Right lobe of liver (tissue), 6 donors: ENCODE data around the gene ERBB4. TPM values are rescaled to one million over a fixed set of nuclear protein-coding genes. Genes with fewer than 3 reads are reported as not detected.
"Not testable (repeated sequence)": the region's sequence is repeated elsewhere in the genome, so short reads cannot be mapped to it uniquely, and the experiment has no call there.

ENCODE experiments used
- ATAC-seq, 4 donors: fragments of 200-7000 bp; cut with Tn5 transposase; one replicate each; pipeline ENCODE4 v1.9.1; 2020; ENCODE audit warnings: mild to moderate bottlenecking in 4 of 4, moderate library complexity in 4 of 4
- DNase-seq, 3 donors: peaks; one replicate each; pipeline ENCODE4 v3.0.0-alpha.2; 2020
- H3K27ac ChIP-seq, 3 donors: fragments of 200-600 bp; one replicate each; pipeline ENCODE4 v1.8.0; 2022
- H3K27me3 ChIP-seq, 2 donors: fragments of 200-600 bp; one replicate each; pipeline ENCODE4 v1.8.0; 2022
- H3K36me3 ChIP-seq, 4 donors: fragments of 200-600 bp; sonication (generic) in 1 of 4; one replicate each; pipeline versions ENCODE4 v1.5.1 to v1.8.0; 2017 to 2022; ENCODE audit warnings: control low read depth in 1 of 4
- H3K4me1 ChIP-seq, 4 donors: fragments of 200-600 bp; sonication (generic) in 1 of 4; one replicate each; pipeline versions ENCODE4 v1.5.1 to v1.8.0; 2017 to 2022; ENCODE audit warnings: control low read depth in 1 of 4
- H3K4me3 ChIP-seq, 3 donors: fragments of 200-600 bp; one replicate each; pipeline ENCODE4 v1.8.0; 2022
- H3K9me3 ChIP-seq, 4 donors: fragments of 200-600 bp; sonication (generic) in 1 of 4; one replicate each; pipeline versions ENCODE4 v1.5.1 to v1.8.0; 2017 to 2022; ENCODE audit warnings: control low read depth in 1 of 4
- CTCF ChIP-seq, 4 donors: fragments of 200-600 bp in 3 of 4; fragments of 450-650 bp in 1 of 4; IDR thresholded peaks; one replicate each; pipeline versions ENCODE4 v1.5.1 to v1.8.0; 2016 to 2022; ENCODE audit warnings: antibody characterized with exemption in 4 of 4, mild to moderate bottlenecking in 2 of 4
- POLR2A ChIP-seq: fragments of 450-650 bp; IDR thresholded peaks from one replicate; pipeline ENCODE4 v1.6.1; 2017; ENCODE audit warnings: antibody characterized with exemption, mild to moderate bottlenecking
- WGBS: methylation state at CpG from one replicate; pipeline ENCODE4 v1.1.6; 2018; ENCODE audit warnings: low coverage, low lambda C conversion rate; ENCODE audit not compliant: insufficient coverage; ENCODE audit errors: missing lambda C conversion rate; 5-methylcytosine and 5-hydroxymethylcytosine counted together
- intact Hi-C, 2 donors: fragments of 100-400 bp; cut with DNase I; formaldehyde crosslinking; loops; one replicate each; pipeline versions ENCODE4 v1.11.2 to v1.14.1; 2022
- total RNA-seq, 6 experiments: library from RNA; depleted of rRNA in 2 of 6; stranded (reverse); fragments of >200 nt in 2 of 6; fragmentation: NEBNext Ultra II Directional in 3 of 6; extraction: Animal tissue kit (Norgen Biotek cat#: 25700) in 3 of 6; gene quantifications; one replicate each; pipeline versions ENCODE4 v1.1.0 to v1.2.4, GENCODE V29; 2016 to 2023
- donor health status: DM: no; HTN: yes; CAD: no.
- donor health status: DM: no; HTN: no; CAD: no.
- donor health status: DM: no; HTN: no; CAD: no.
- donor health status: DM: no; HTN: yes; CAD: no.
- donor health status: DM: no; HTN: yes; CAD: no.

ERBB4 gene
- total RNA-seq, 6 experiments from 2014 or later = 0.02 to 0.59 (median 0.08) TPM; not detected in 2

- Histone ChIP-seq H3K27ac (no peak overlapping the region), H3K9me3 (no peaks in the 10 kb centered on the region), H3K4me1 (no peaks in the 10 kb centered on the region), H3K27me3 (no peaks in the 10 kb centered on the region), H3K4me3 (no peak overlapping the region), H3K36me3 (no peaks in the 10 kb centered on the region)
- TF ChIP-seq POLR2A (no peak), CTCF (IDR thresholded peaks at IDR 0.05) (no peak)
- DNase-seq = no peak
- ATAC-seq = no peak
- 69% methylated on average over 1 of the region's 1 CpG for WGBS
- intact Hi-C loops = no loop called here
These were observed 515.6 kb downstream of the ERBB4 start for GRCh38 chr2:212022966-212023365.

- Histone ChIP-seq H3K27ac (no peak overlapping the region), H3K9me3 (no peaks in the 10 kb centered on the region), H3K27me3 (no peaks in the 10 kb centered on the region), H3K4me1 (no peaks in the 10 kb centered on the region), H3K4me3 (no peak overlapping the region), H3K36me3 (no peaks in the 10 kb centered on the region)
- intact Hi-C loops = no loop called here
- ATAC-seq = no peak
- no peak for DNase-seq
- 60% methylated on average over 2 of the region's 2 CpGs for WGBS
- no peak for TF ChIP-seq POLR2A
- no peak for TF ChIP-seq CTCF (IDR thresholded peaks at IDR 0.05)
These were observed 516.7 kb downstream of the ERBB4 start for GRCh38 chr2:212021947-212022346.

- intact Hi-C loops = no loop called here
- Histone ChIP-seq H3K36me3 (no peaks in the 10 kb centered on the region), H3K9me3 (no peaks in the 10 kb centered on the region), H3K4me3 (no peak overlapping the region), H3K27ac (no peak overlapping the region), H3K4me1 (no peaks in the 10 kb centered on the region), H3K27me3 (no peaks in the 10 kb centered on the region)
- no peak for DNase-seq
- no peak for ATAC-seq
- no peak for TF ChIP-seq POLR2A
- no peak for TF ChIP-seq CTCF (IDR thresholded peaks at IDR 0.05)
These were observed 523.0 kb downstream of the ERBB4 start for GRCh38 chr2:212015588-212015987.

- ATAC-seq = no peak
- H3K4me1 ChIP-seq = no peaks in the 10 kb centered on the region
- no peak for DNase-seq
- 41% methylated on average over 2 of the region's 2 CpGs for WGBS
- H3K36me3 ChIP-seq = no peaks in the 10 kb centered on the region
- intact Hi-C loops = no loop called here
- no peak for TF ChIP-seq POLR2A
- TF ChIP-seq CTCF (IDR thresholded peaks at IDR 0.05) = no peak
- H3K27me3 ChIP-seq = no peaks in the 10 kb centered on the region
- no peak overlapping the region for H3K27ac ChIP-seq
- no peaks in the 10 kb centered on the region for H3K9me3 ChIP-seq
- H3K4me3 ChIP-seq = no peak overlapping the region
These were observed 525.0 kb downstream of the ERBB4 start for GRCh38 chr2:212013626-212014025.

GRCh38 chr2:212010305-212010704 is 528.3 kb downstream of the ERBB4 start:
- intact Hi-C loops = not testable (repeated sequence)

More at GRCh38 chr2:212010305-212010704, 528.3 kb downstream of the ERBB4 start:
- not testable (repeated sequence) for DNase-seq, H3K4me1 ChIP-seq, H3K9me3 ChIP-seq, H3K27me3 ChIP-seq, H3K36me3 ChIP-seq, ATAC-seq, H3K27ac ChIP-seq, H3K4me3 ChIP-seq
- 23% methylated on average over 3 of the region's 3 CpGs for WGBS
